ENCODE data around the gene UBTD1. TPM values are rescaled to one million over a fixed set of nuclear protein-coding genes. Genes with fewer than 3 reads are reported as not detected.

UBTD1 gene
- polyA plus RNA-seq, 3 donors: 17.2 to 20.0 (median 19.0) TPM

DNA sequence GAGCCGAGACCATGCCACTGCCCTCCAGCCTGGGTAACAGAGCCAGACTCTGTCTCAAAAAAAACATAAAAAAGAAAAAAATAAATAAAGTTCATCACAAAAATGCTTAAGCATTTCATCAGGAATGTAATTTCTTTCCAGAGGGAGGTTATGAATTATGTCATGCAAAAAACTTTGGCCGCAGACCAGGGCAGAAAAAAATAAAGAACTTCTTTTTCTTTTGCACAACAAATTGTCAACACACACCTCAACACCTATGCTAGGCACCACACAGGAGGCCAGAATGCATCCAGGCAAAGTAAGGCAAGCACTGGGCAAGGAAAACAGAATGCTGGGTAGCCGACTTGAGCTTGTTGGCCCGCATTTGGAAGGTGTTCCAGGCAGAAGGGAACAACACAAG is 94.7 kb downstream of the UBTD1 start:
- 100% methylated on average over 2 of the region's 4 CpGs for WGBS (ENCODE audit: insufficient coverage)
- DNase-seq: no peak
- no peak overlapping the region for H3K4me3 Mint-ChIP-seq
- Histone ChIP-seq H3K4me3 (replicated peaks in 1 of 3; ENCODE audit: low read depth in 2 of 3, low read length in 3 of 3) (no peak overlapping the region), H3K27me3 (ENCODE audit: control insufficient read depth in 2 of 2, insufficient read depth in 2 of 2, low read length in 2 of 2) (no peaks in the 10 kb centered on the region), H3K27ac (ENCODE audit: low read depth in 1 of 2, low read length in 2 of 2) (no peak overlapping the region), H3K4me2 (replicated peaks; ENCODE audit: extremely low read depth, low read length, poor library complexity, severe bottlenecking) (no peak overlapping the region), H3K9me3 (replicated peaks in 1 of 2; ENCODE audit: control insufficient read depth in 1 of 2, insufficient read depth in 1 of 2, low read length in 2 of 2) (no peaks in the 10 kb centered on the region), H3K79me2 (ENCODE audit: insufficient read depth, low read length) (no peaks in the 10 kb centered on the region), H4K20me1 (ENCODE audit: insufficient read depth, low read length) (no peaks in the 10 kb centered on the region), H3K4me1 (ENCODE audit: control insufficient read depth in 1 of 2, insufficient read depth in 2 of 2, low read length in 2 of 2) (no peaks in the 10 kb centered on the region), H2AFZ (ENCODE audit: insufficient read depth, low read depth, low read length, poor library complexity, severe bottlenecking) (no peak overlapping the region), H3K9ac (ENCODE audit: insufficient read depth, low read length, poor library complexity, severe bottlenecking) (no peak overlapping the region), H3K36me3 (replicated peaks in 1 of 2; ENCODE audit: control insufficient read depth in 1 of 2, insufficient read depth in 2 of 2, low read length in 2 of 2) (no peaks in the 10 kb centered on the region)
- no peak overlapping the region for H3K27ac Mint-ChIP-seq
- no peaks in the 10 kb centered on the region for H3K9me3 Mint-ChIP-seq
- H3K4me1 Mint-ChIP-seq: no peaks in the 10 kb centered on the region
- H3K36me3 Mint-ChIP-seq: no peaks in the 10 kb centered on the region
- TF ChIP-seq, protein P1, sequence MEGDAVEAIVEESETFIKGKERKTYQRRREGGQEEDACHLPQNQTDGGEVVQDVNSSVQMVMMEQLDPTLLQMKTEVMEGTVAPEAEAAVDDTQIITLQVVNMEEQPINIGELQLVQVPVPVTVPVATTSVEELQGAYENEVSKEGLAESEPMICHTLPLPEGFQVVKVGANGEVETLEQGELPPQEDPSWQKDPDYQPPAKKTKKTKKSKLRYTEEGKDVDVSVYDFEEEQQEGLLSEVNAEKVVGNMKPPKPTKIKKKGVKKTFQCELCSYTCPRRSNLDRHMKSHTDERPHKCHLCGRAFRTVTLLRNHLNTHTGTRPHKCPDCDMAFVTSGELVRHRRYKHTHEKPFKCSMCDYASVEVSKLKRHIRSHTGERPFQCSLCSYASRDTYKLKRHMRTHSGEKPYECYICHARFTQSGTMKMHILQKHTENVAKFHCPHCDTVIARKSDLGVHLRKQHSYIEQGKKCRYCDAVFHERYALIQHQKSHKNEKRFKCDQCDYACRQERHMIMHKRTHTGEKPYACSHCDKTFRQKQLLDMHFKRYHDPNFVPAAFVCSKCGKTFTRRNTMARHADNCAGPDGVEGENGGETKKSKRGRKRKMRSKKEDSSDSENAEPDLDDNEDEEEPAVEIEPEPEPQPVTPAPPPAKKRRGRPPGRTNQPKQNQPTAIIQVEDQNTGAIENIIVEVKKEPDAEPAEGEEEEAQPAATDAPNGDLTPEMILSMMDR (IDR thresholded peaks at IDR 0.05): no peak
- peaks cover 0 to 4% (median 2%) of the 10 kb centered on the region in 3 donors for H3K27me3 Mint-ChIP-seq (ENCODE audit: low read depth in 3 of 3)
- intact Hi-C loops (cut with micrococcal nuclease): no loop called here

- no peaks in the 10 kb centered on the region for H3K4me1 Mint-ChIP-seq
- no peak overlapping the region for H3K27ac Mint-ChIP-seq
- intact Hi-C loops (cut with micrococcal nuclease): no loop called here
- WGBS (ENCODE audit: insufficient coverage): 78% methylated on average over 7 of the region's 10 CpGs
- Histone ChIP-seq H3K27ac (ENCODE audit: low read depth in 1 of 2, low read length in 2 of 2) (no peak overlapping the region), H2AFZ (ENCODE audit: insufficient read depth, low read depth, low read length, poor library complexity, severe bottlenecking) (peak overlapping the region; percentile 11), H3K4me2 (replicated peaks; ENCODE audit: extremely low read depth, low read length, poor library complexity, severe bottlenecking) (no peak overlapping the region), H3K79me2 (ENCODE audit: insufficient read depth, low read length) (no peaks in the 10 kb centered on the region), H3K9me3 (replicated peaks in 1 of 2; ENCODE audit: control insufficient read depth in 1 of 2, insufficient read depth in 1 of 2, low read length in 2 of 2) (no peaks in the 10 kb centered on the region), H3K4me1 (ENCODE audit: control insufficient read depth in 1 of 2, insufficient read depth in 2 of 2, low read length in 2 of 2) (no peaks in the 10 kb centered on the region), H3K27me3 (ENCODE audit: control insufficient read depth in 2 of 2, insufficient read depth in 2 of 2, low read length in 2 of 2) (no peaks in the 10 kb centered on the region), H4K20me1 (ENCODE audit: insufficient read depth, low read length) (no peaks in the 10 kb centered on the region), H3K4me3 (replicated peaks in 1 of 3; ENCODE audit: low read depth in 2 of 3, low read length in 3 of 3) (no peak overlapping the region), H3K36me3 (replicated peaks in 1 of 2; ENCODE audit: control insufficient read depth in 1 of 2, insufficient read depth in 2 of 2, low read length in 2 of 2) (no peaks in the 10 kb centered on the region), H3K9ac (ENCODE audit: insufficient read depth, low read length, poor library complexity, severe bottlenecking) (no peak overlapping the region)
- no peaks in the 10 kb centered on the region for H3K36me3 Mint-ChIP-seq
- no peak overlapping the region for H3K4me3 Mint-ChIP-seq
- no peak for DNase-seq
- peaks cover 0 to 4% (median 2%) of the 10 kb centered on the region in 3 donors for H3K27me3 Mint-ChIP-seq (ENCODE audit: low read depth in 3 of 3)
- no peaks in the 10 kb centered on the region for H3K9me3 Mint-ChIP-seq
- TF ChIP-seq, protein P1 (IDR thresholded peaks at IDR 0.05): no peak
Observed at GRCh38 chr10:97596101-97597082, 97.7 kb downstream of the UBTD1 start.
